ENCODE measurements around the gene ARHGEF7. TPM values are rescaled to one million over a fixed set of nuclear protein-coding genes. Genes with fewer than 3 reads are reported as not detected.
"Not testable (repeated sequence)": the region's sequence is repeated elsewhere in the genome, so short reads cannot be mapped to it uniquely, and the experiment has no call there.

ARHGEF7 gene
- total RNA-seq, 3 donors from 2014 or later (not counting 1 experiment from before 2014, with no cell fraction given) = 99.9 to 135 (median 105) TPM

GRCh38 chr13:111082240-111082639, 32.9 kb upstream of the ARHGEF7 start:
- Mint-ChIP-seq H3K4me3 (no peak overlapping the region), H3K9me3 (no peaks in the 10 kb centered on the region), H3K27ac (no peak overlapping the region), H3K36me3 (no peaks in the 10 kb centered on the region), H3K27me3 (ENCODE audit: low read depth in 2 of 2) (peaks cover 7 to 13% of the 10 kb centered on the region in 2 donors), H3K4me1 (no peaks in the 10 kb centered on the region)
- no peaks in the 10 kb centered on the region for H3K9me3 ChIP-seq (ENCODE audit: control insufficient read depth, insufficient read depth, low read length)
- intact Hi-C loops (cut with micrococcal nuclease) = no loop called here
- TF ChIP-seq CTCF (IDR thresholded peaks at IDR 0.05) = no peak
- WGBS (ENCODE audit: insufficient coverage) = 71% methylated on average over 4 of the region's 4 CpGs
- DNase-seq = no peak
- no peak for ATAC-seq
- no peak overlapping the region for H3K4me3 ChIP-seq (ENCODE audit: low read length)
- no peaks in the 10 kb centered on the region for H3K4me1 ChIP-seq (ENCODE audit: control insufficient read depth, insufficient read depth, low read length)
- no peaks in the 10 kb centered on the region for H3K36me3 ChIP-seq (ENCODE audit: control insufficient read depth, insufficient read depth, low read length)
- H3K27me3 ChIP-seq (ENCODE audit: control insufficient read depth, insufficient read depth, low read length) = no peaks in the 10 kb centered on the region
- H3K27ac ChIP-seq (ENCODE audit: low read length) = no peak overlapping the region

- 94% methylated on average over 14 of the region's 14 CpGs for WGBS (ENCODE audit: insufficient coverage)
- H3K4me1 Mint-ChIP-seq, H3K4me3 Mint-ChIP-seq: not testable (repeated sequence)
These were observed 32.3 kb upstream of the ARHGEF7 start for GRCh38 chr13:111082769-111083168.

GRCh38 chr13:111083693-111084092, 31.4 kb upstream of the ARHGEF7 start:
- H3K27me3 ChIP-seq (ENCODE audit: control insufficient read depth, insufficient read depth, low read length); ATAC-seq; H3K36me3 Mint-ChIP-seq; DNase-seq; H3K9me3 Mint-ChIP-seq; H3K9me3 ChIP-seq (ENCODE audit: control insufficient read depth, insufficient read depth, low read length); H3K36me3 ChIP-seq (ENCODE audit: control insufficient read depth, insufficient read depth, low read length); H3K4me1 ChIP-seq (ENCODE audit: control insufficient read depth, insufficient read depth, low read length); H3K4me1 Mint-ChIP-seq; H3K4me3 ChIP-seq (ENCODE audit: low read length); intact Hi-C loops (cut with micrococcal nuclease); H3K4me3 Mint-ChIP-seq; H3K27ac ChIP-seq (ENCODE audit: low read length); H3K27ac Mint-ChIP-seq: not testable (repeated sequence)
- peaks cover 5 to 13% of the 10 kb centered on the region in 2 donors for H3K27me3 Mint-ChIP-seq (ENCODE audit: low read depth in 2 of 2)
- WGBS (ENCODE audit: insufficient coverage) = no CpG with 5 or more reads among the region's 25 CpGs

More at GRCh38 chr13:111082769-111083168, 32.3 kb upstream of the ARHGEF7 start:
- H3K27ac Mint-ChIP-seq; intact Hi-C loops (cut with micrococcal nuclease); H3K36me3 Mint-ChIP-seq; H3K36me3 ChIP-seq (ENCODE audit: control insufficient read depth, insufficient read depth, low read length); H3K9me3 Mint-ChIP-seq; DNase-seq; H3K4me3 ChIP-seq (ENCODE audit: low read length); ATAC-seq; H3K27me3 ChIP-seq (ENCODE audit: control insufficient read depth, insufficient read depth, low read length); H3K9me3 ChIP-seq (ENCODE audit: control insufficient read depth, insufficient read depth, low read length); H3K27ac ChIP-seq (ENCODE audit: low read length); H3K4me1 ChIP-seq (ENCODE audit: control insufficient read depth, insufficient read depth, low read length): not testable (repeated sequence)
- peaks cover 7 to 16% of the 10 kb centered on the region in 2 donors for H3K27me3 Mint-ChIP-seq (ENCODE audit: low read depth in 2 of 2)

GRCh38 chr13:111090169-111090568, 24.9 kb upstream of the ARHGEF7 start:
- 90% methylated on average over 6 of the region's 7 CpGs for WGBS (ENCODE audit: insufficient coverage)
- Mint-ChIP-seq H3K36me3 (no peaks in the 10 kb centered on the region), H3K9me3 (no peaks in the 10 kb centered on the region), H3K27ac (no peak overlapping the region), H3K4me3 (no peak overlapping the region), H3K4me1 (no peaks in the 10 kb centered on the region), H3K27me3 (ENCODE audit: low read depth in 2 of 2) (peaks cover 18 to 23% of the 10 kb centered on the region in 2 donors)
- DNase-seq (no peak), ATAC-seq (no peak)
- no peaks in the 10 kb centered on the region for H3K36me3 ChIP-seq (ENCODE audit: control insufficient read depth, insufficient read depth, low read length)
- no peak for TF ChIP-seq CTCF (IDR thresholded peaks at IDR 0.05)
- intact Hi-C loops (cut with micrococcal nuclease) = no loop called here
- H3K4me1 ChIP-seq (ENCODE audit: control insufficient read depth, insufficient read depth, low read length) = no peaks in the 10 kb centered on the region
- no peak overlapping the region for H3K27ac ChIP-seq (ENCODE audit: low read length)
- H3K4me3 ChIP-seq (ENCODE audit: low read length) = no peak overlapping the region
- H3K27me3 ChIP-seq (ENCODE audit: control insufficient read depth, insufficient read depth, low read length) = no peaks in the 10 kb centered on the region
- H3K9me3 ChIP-seq (ENCODE audit: control insufficient read depth, insufficient read depth, low read length) = no peaks in the 10 kb centered on the region

Data from natural killer cell (primary cell).